ENCODE measurements around the gene PGAM2. TPM values are rescaled to one million over a fixed set of nuclear protein-coding genes. Genes with fewer than 3 reads are reported as not detected.

PGAM2 gene
- total and polyA plus RNA-seq, 2 experiments from 2014 or later: 0.73 TPM; not detected in 1

- no peak for DNase-seq (ENCODE audit: low spot score)
- 81% methylated on average over 6 of the region's 6 CpGs for WGBS (ENCODE audit: low lambda C conversion rate, missing lambda C conversion rate)
- H4K20me1 ChIP-seq (ENCODE audit: insufficient read depth, poor library complexity, severe bottlenecking): no peaks in the 10 kb centered on the region
- TF ChIP-seq EZH2phosphoT487 (IDR thresholded peaks at IDR 0.05; ENCODE audit: low read depth, severe bottlenecking, unreplicated experiment) (no peak), CTCF (IDR thresholded peaks at IDR 0.05; ENCODE audit: poor library complexity) (no peak), EZH2 (IDR thresholded peaks at IDR 0.05; ENCODE audit: borderline replicate concordance) (no peak)
- H3K4me3 ChIP-seq: no peak overlapping the region
- no peak overlapping the region for H3K27ac ChIP-seq
- no peaks in the 10 kb centered on the region for H3K79me2 ChIP-seq
- no peaks in the 10 kb centered on the region for H3K9me3 ChIP-seq (ENCODE audit: low read depth)
- H2AFZ ChIP-seq: no peak overlapping the region
- H3K4me1 ChIP-seq (ENCODE audit: insufficient read depth): peaks cover 8% of the 10 kb centered on the region
- no peak overlapping the region for H3K4me2 ChIP-seq
- no peaks in the 10 kb centered on the region for H3K36me3 ChIP-seq (replicated peaks; ENCODE audit: insufficient read depth, low read depth)
- H3K27me3 ChIP-seq: no peaks in the 10 kb centered on the region
- H3K9me2 ChIP-seq (replicated peaks; ENCODE audit: insufficient read depth): no peaks in the 10 kb centered on the region
These were observed 27.8 kb upstream of the PGAM2 start for GRCh38 chr7:44093102-44093641.

- Histone ChIP-seq H3K79me2 (no peaks in the 10 kb centered on the region), H3K4me1 (ENCODE audit: insufficient read depth) (peaks cover 4% of the 10 kb centered on the region), H3K36me3 (replicated peaks; ENCODE audit: insufficient read depth, low read depth) (no peaks in the 10 kb centered on the region), H2AFZ (no peak overlapping the region), H3K4me2 (no peak overlapping the region), H3K9me2 (replicated peaks; ENCODE audit: insufficient read depth) (no peaks in the 10 kb centered on the region), H3K9me3 (ENCODE audit: low read depth) (no peaks in the 10 kb centered on the region), H3K27me3 (no peaks in the 10 kb centered on the region), H4K20me1 (ENCODE audit: insufficient read depth, poor library complexity, severe bottlenecking) (no peaks in the 10 kb centered on the region), H3K27ac (peak overlapping the region; percentile 37), H3K4me3 (no peak overlapping the region)
- 63% methylated on average over 16 of the region's 20 CpGs for WGBS (ENCODE audit: low lambda C conversion rate, missing lambda C conversion rate)
- no peak for DNase-seq (ENCODE audit: low spot score)
- TF ChIP-seq CTCF (IDR thresholded peaks at IDR 0.05; ENCODE audit: poor library complexity) (no peak), EZH2 (IDR thresholded peaks at IDR 0.05; ENCODE audit: borderline replicate concordance) (no peak), EZH2phosphoT487 (IDR thresholded peaks at IDR 0.05; ENCODE audit: low read depth, severe bottlenecking, unreplicated experiment) (no peak)
These were observed 22.8 kb upstream of the PGAM2 start for GRCh38 chr7:44087911-44088838.

GRCh38 chr7:44086627-44087026 lies 21.3 kb upstream of the PGAM2 start:
- 96% methylated on average over 3 of the region's 3 CpGs for WGBS (ENCODE audit: low lambda C conversion rate, missing lambda C conversion rate)

More at GRCh38 chr7:44086627-44087026, 21.3 kb upstream of the PGAM2 start:
- H3K9me3 ChIP-seq (ENCODE audit: low read depth): no peaks in the 10 kb centered on the region
- no peak overlapping the region for H3K4me3 ChIP-seq
- no peak overlapping the region for H3K27ac ChIP-seq
- peaks cover 4% of the 10 kb centered on the region for H3K4me1 ChIP-seq (ENCODE audit: insufficient read depth)
- H3K36me3 ChIP-seq (replicated peaks; ENCODE audit: insufficient read depth, low read depth): no peaks in the 10 kb centered on the region
- H3K27me3 ChIP-seq: no peaks in the 10 kb centered on the region
- no peak for DNase-seq (ENCODE audit: low spot score)
- no peak overlapping the region for H3K4me2 ChIP-seq
- no peaks in the 10 kb centered on the region for H3K79me2 ChIP-seq
- TF ChIP-seq EZH2phosphoT487 (IDR thresholded peaks at IDR 0.05; ENCODE audit: low read depth, severe bottlenecking, unreplicated experiment) (no peak), CTCF (IDR thresholded peaks at IDR 0.05; ENCODE audit: poor library complexity) (no peak), EZH2 (IDR thresholded peaks at IDR 0.05; ENCODE audit: borderline replicate concordance) (no peak)
- no peak overlapping the region for H2AFZ ChIP-seq
- H4K20me1 ChIP-seq (ENCODE audit: insufficient read depth, poor library complexity, severe bottlenecking): no peaks in the 10 kb centered on the region
- no peaks in the 10 kb centered on the region for H3K9me2 ChIP-seq (replicated peaks; ENCODE audit: insufficient read depth)

All from hepatocyte (in vitro differentiated cells).